ENCODE measurements around the gene SPTLC2.

DNA sequence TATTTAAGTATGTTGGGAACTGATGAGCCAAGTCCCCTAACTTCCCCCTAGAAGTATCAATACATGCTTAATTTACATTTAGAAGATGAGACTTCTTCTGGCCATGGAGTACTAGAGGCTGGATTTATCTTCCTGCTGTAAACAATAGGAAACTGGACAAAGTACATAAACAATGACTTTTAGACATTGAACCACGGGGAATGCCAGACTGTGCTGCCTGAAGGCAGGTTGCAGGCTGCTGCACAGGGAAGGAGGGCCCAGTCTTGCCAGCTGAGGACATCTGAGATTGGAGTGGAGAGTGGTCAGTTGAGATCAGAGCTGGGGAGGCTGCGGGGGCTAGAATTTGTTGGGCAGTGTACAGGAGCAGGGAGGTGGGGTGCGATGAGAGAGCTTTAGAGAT, 93.3 kb downstream of the SPTLC2 start:
- TF ChIP-seq, protein P1, sequence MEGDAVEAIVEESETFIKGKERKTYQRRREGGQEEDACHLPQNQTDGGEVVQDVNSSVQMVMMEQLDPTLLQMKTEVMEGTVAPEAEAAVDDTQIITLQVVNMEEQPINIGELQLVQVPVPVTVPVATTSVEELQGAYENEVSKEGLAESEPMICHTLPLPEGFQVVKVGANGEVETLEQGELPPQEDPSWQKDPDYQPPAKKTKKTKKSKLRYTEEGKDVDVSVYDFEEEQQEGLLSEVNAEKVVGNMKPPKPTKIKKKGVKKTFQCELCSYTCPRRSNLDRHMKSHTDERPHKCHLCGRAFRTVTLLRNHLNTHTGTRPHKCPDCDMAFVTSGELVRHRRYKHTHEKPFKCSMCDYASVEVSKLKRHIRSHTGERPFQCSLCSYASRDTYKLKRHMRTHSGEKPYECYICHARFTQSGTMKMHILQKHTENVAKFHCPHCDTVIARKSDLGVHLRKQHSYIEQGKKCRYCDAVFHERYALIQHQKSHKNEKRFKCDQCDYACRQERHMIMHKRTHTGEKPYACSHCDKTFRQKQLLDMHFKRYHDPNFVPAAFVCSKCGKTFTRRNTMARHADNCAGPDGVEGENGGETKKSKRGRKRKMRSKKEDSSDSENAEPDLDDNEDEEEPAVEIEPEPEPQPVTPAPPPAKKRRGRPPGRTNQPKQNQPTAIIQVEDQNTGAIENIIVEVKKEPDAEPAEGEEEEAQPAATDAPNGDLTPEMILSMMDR (IDR thresholded peaks at IDR 0.05; ENCODE audit: low read depth, low read length), result no peak
- no peak for TF ChIP-seq EZH2phosphoT487 (IDR thresholded peaks at IDR 0.05; ENCODE audit: low read depth)

All from OCI-LY3 (cell line).